Transverse colon (tissue), 4 donors: Measurements from ENCODE around the gene HMG20B. TPM values are rescaled to one million over a fixed set of nuclear protein-coding genes. Genes with fewer than 3 reads are reported as not detected.

Experiments
- DNase-seq: peaks from one replicate; pipeline ENCODE4 v3.0.0-alpha.2; 2019
- H3K27ac ChIP-seq, 4 donors: fragments of 200-600 bp; sonication (generic); 2 replicates each; pipeline ENCODE4 v1.5.1; 2016 to 2018; ENCODE audit warnings: inconsistent platforms in 4 of 4
- H3K27me3 ChIP-seq: fragments of 200-600 bp; sonication (generic); 2 replicates; pipeline ENCODE4 v1.5.1; 2017; ENCODE audit warnings: inconsistent platforms
- H3K36me3 ChIP-seq, 4 donors: fragments of 200-600 bp; sonication (generic); 2 replicates each; pipeline ENCODE4 v1.5.1; 2017 to 2019; ENCODE audit warnings: inconsistent platforms in 4 of 4
- H3K4me1 ChIP-seq, 4 donors: fragments of 200-600 bp; sonication (generic); 2 replicates each; pipeline ENCODE4 v1.5.1; 2017 to 2020; ENCODE audit warnings: inconsistent platforms in 4 of 4
- H3K4me3 ChIP-seq, 4 donors: fragments of 200-600 bp; sonication (generic); 1 replicate in 1 of 4; 2 replicates in 3 of 4; pipeline versions ENCODE4 v1.5.1 to v1.6.1; 2017 to 2019; ENCODE audit warnings: inconsistent platforms in 4 of 4
- H3K9me3 ChIP-seq, 2 donors: fragments of 200-600 bp; sonication (generic); 2 replicates each; pipeline ENCODE4 v1.5.1; 2017 to 2019; ENCODE audit warnings: inconsistent platforms in 2 of 2
- CTCF ChIP-seq, 5 experiments: fragments of 200-600 bp in 3 of 5; fragments of 450-650 bp in 2 of 5; sonication (generic) in 3 of 5; IDR thresholded peaks; 1 replicate in 2 of 5; 2 replicates in 3 of 5; pipeline ENCODE4 v1.5.1; 2016 to 2017; ENCODE audit warnings: antibody characterized with exemption in 5 of 5, inconsistent platforms in 3 of 5, mild to moderate bottlenecking in 2 of 5, moderate library complexity in 1 of 5
- EP300 ChIP-seq: sonication (generic); formaldehyde crosslinking; IDR thresholded peaks from one replicate; pipeline ENCODE4 v1.6.1; 2017; ENCODE audit warnings: antibody characterized with exemption, low read depth
- POLR2A ChIP-seq: fragments of 450-650 bp; IDR thresholded peaks from one replicate; pipeline ENCODE4 v1.6.1; 2016; ENCODE audit warnings: antibody characterized with exemption, mild to moderate bottlenecking, moderate library complexity
- POLR2AphosphoS5 ChIP-seq, 3 donors: sonication (generic); formaldehyde crosslinking; IDR thresholded peaks; one replicate each; pipeline ENCODE4 v1.6.1; 2016; ENCODE audit warnings: antibody characterized with exemption in 3 of 3
- WGBS, 2 donors: methylation state at CpG; one replicate each; pipeline ENCODE4 v1.1.5; 2018; ENCODE audit warnings: low coverage in 1 of 2; 5-methylcytosine and 5-hydroxymethylcytosine counted together
- in situ Hi-C, 4 donors: fragments of 200-750 bp; cut with MboI; loops; one replicate each; pipeline versions ENCODE4 v1.15.0 to v1.15.1; 2017; ENCODE audit warnings: low sequenced_read_pairs in 3 of 4, low pct_ligation_motif_present in 1 of 4, low pct_unique_long_range_greater_than_20kb in 1 of 4
- intact Hi-C: fragments of 100-400 bp; cut with DNase I; formaldehyde crosslinking; loops from one replicate; pipeline ENCODE4 v1.15.1; 2023; ENCODE audit warnings: low total_unique reads
- total RNA-seq, 4 donors: library from RNA; depleted of rRNA; stranded (reverse); fragments of >200 nt; gene quantifications; one replicate each; pipeline ENCODE4 v1.1.0, GENCODE V29; 2016

Gene HMG20B
- total RNA-seq, 4 donors from 2014 or later = 88.9 to 555 (median 130) TPM

- no peak for TF ChIP-seq POLR2AphosphoS5 (IDR thresholded peaks at IDR 0.05)
- no peak for TF ChIP-seq EP300
- no peak for TF ChIP-seq POLR2A
- no peak for TF ChIP-seq CTCF (IDR thresholded peaks at IDR 0.05)
- H3K27ac ChIP-seq = no peak overlapping the region
- no peaks in the 10 kb centered on the region for H3K9me3 ChIP-seq
- no peaks in the 10 kb centered on the region for H3K4me1 ChIP-seq
- DNase-seq = no peak
- intact Hi-C loops (no loop called here), in situ Hi-C loops (no loop called here)
- 90 to 100% methylated on average over 10 to 12 of the region's 12 CpGs for WGBS, 2 donors
- no peaks in the 10 kb centered on the region for H3K27me3 ChIP-seq
- peaks cover 0 to 54% (median 22%) of the 10 kb centered on the region in 4 donors for H3K36me3 ChIP-seq
- H3K4me3 ChIP-seq = no peak overlapping the region
These were observed 42.4 kb upstream of the HMG20B start for GRCh38 chr19:3530389-3530788.

- no peaks in the 10 kb centered on the region for H3K9me3 ChIP-seq
- peaks cover 0 to 49% (median 17%) of the 10 kb centered on the region in 4 donors for H3K36me3 ChIP-seq
- 96% methylated on average over 29 of the region's 29 CpGs; no CpG with 5 or more reads in 1 of the 2 donors for WGBS, 2 donors
- no peak for DNase-seq
- in situ Hi-C loops = no loop called here
- no peaks in the 10 kb centered on the region for H3K27me3 ChIP-seq
- H3K4me3 ChIP-seq = no peak overlapping the region
- no peak overlapping the region for H3K27ac ChIP-seq
- intact Hi-C loops = no loop called here
- no peaks in the 10 kb centered on the region for H3K4me1 ChIP-seq
- no peak for TF ChIP-seq CTCF (IDR thresholded peaks at IDR 0.05)
- no peak for TF ChIP-seq POLR2AphosphoS5 (IDR thresholded peaks at IDR 0.05)
- TF ChIP-seq POLR2A = no peak
- TF ChIP-seq EP300 = no peak
These were observed 41.0 kb upstream of the HMG20B start for GRCh38 chr19:3531716-3532115.

- no peak overlapping the region for H3K4me3 ChIP-seq
- H3K27me3 ChIP-seq = no peaks in the 10 kb centered on the region
- TF ChIP-seq POLR2A = no peak
- H3K9me3 ChIP-seq = no peaks in the 10 kb centered on the region
- DNase-seq = no peak
- H3K4me1 ChIP-seq = no peaks in the 10 kb centered on the region
- intact Hi-C loops = no loop called here
- peaks cover 0 to 43% (median 15%) of the 10 kb centered on the region in 4 donors for H3K36me3 ChIP-seq
- no peak overlapping the region for H3K27ac ChIP-seq
- in situ Hi-C loops = no loop called here
- 96% methylated on average over 29 of the region's 33 CpGs; no CpG with 5 or more reads in 1 of the 2 donors for WGBS, 2 donors
These were observed 40.5 kb upstream of the HMG20B start for GRCh38 chr19:3532154-3532786.

- TF ChIP-seq POLR2A (no peak), CTCF (IDR thresholded peaks at IDR 0.05) (no peak), EP300 (no peak), POLR2AphosphoS5 (IDR thresholded peaks at IDR 0.05) (no peak)
- H3K4me3 ChIP-seq = no peak overlapping the region
- peaks cover 0 to 37% (median 14%) of the 10 kb centered on the region in 4 donors for H3K36me3 ChIP-seq
- no peaks in the 10 kb centered on the region for H3K4me1 ChIP-seq
- DNase-seq = no peak
- no peaks in the 10 kb centered on the region for H3K27me3 ChIP-seq
- WGBS, 2 donors = 93% methylated on average over 17 of the region's 17 CpGs; no CpG with 5 or more reads in 1 of the 2 donors
- no peaks in the 10 kb centered on the region for H3K9me3 ChIP-seq
- intact Hi-C loops = no loop called here
- in situ Hi-C loops = no loop called here
- no peak overlapping the region for H3K27ac ChIP-seq
These were observed 39.7 kb upstream of the HMG20B start for GRCh38 chr19:3533033-3533432.
